Embryonic facial prominence (tissue), 1 donor: ENCODE results near the gene HMGCLL1.

Experiments
- DNase-seq: peaks from one replicate; pipeline ENCODE4 v3.0.0-alpha.2; 2016; ENCODE audit errors: extremely low spot score

The HMGCLL1 gene

DNA sequence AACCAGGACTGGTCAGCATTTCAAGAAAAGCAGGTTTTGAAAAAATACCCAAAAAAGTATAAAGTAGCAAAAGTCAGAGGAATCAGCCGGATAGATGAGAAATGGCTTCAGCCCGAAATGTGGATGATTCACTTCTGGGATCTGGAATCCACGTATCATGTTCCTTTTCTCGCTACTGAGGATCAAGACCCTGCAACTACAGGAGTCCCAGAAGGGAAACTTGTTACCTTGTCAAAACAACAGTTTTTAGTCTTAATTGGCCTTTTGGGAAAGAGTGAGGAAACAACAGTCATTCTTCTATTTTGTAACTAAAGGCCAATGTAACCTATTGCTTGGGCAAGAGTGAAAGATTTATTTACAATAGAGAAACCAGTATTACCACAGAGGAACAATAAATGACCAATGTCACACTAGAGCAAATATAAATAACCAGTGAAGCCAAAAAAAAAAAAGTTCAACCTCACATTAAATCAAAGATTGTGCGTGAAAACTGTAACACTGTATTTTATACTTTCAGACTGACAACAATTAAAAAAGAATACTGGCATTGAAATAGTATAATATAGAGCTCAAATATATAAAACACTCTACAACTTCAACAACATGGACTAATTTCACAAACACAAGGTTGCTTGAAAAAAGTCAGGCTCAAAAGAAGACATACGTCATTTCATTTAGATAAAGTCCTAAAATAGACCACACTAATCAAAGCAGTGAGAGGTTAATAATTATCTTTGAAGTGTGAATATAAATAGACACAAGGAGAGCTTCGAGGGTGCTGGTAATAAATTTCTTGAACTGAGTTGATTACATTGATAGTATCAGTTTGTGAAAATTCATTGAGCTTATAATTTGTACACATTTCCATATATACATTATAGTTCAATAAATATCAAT is 135.5 kb downstream of the HMGCLL1 start:
- no peak for DNase-seq

DNA sequence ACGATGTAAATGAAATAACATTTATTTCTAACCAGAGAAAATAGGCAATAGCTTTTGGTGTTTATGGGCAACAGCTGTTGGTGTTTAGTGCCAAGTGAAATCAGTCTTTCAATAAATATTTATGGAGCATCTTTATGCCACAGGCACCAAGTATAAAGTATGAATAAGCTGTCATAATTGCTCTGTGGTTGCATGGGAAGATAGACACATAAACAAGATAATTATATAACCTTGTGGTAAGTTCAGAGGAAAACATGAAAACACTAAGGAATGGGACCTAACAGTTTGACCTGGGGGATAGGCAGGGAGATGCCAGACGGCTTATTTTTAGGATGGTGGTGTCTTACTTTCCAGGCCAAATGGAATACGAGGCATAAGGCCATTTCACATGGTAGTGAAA is 140.8 kb downstream of the HMGCLL1 start:
- DNase-seq: no peak

DNA sequence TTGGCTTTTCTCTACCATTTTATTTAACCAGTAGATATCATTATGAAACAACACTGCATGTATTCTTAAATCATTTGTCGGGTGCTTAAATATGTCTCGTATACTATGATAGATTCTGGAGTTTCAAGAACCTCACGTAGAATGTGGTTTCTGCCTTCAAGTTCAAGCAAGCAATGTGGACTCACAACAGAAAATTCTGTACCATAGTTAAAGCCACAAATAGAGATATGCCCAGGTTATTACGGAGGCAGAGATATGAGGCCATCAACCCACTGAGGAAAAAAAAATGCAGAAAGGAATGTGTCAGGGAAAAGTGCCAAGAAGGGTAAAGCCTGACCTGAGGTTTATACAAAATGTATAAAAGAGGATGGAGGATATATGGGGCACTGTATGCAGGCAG is 141.9 kb downstream of the HMGCLL1 start:
- DNase-seq: no peak

DNA sequence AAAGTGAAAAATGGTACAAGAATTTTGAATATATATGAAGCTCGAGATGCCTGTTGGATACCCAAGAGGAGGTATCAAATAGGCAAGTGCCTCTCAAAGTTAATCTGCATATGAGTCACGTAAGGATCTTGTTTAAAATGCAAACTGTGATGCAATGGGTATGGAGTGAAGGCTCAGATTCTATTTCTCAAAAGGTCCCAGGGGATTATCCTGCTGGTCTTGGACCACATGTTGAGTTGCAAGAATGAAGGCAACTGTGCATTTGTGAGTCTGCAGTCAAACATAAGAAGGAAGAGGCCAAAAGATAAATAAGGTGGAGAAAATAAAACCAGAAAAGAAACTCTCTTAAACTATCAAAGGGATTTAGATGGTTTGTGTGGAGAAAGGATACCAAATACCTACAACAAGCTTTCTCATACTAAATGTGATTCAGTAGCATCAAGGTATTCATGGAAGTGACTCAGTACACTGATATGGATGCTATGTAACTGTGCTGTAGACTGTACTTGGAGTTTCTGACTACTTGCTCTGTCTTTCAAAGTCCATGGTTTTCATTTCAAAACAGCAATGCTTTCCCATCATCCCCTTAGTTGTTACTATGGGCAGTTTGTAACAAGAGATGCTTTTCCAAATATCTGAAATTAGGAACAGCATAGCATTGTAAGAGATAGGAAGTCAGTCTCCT is 145.4 kb downstream of the HMGCLL1 start:
- no peak for DNase-seq

DNA sequence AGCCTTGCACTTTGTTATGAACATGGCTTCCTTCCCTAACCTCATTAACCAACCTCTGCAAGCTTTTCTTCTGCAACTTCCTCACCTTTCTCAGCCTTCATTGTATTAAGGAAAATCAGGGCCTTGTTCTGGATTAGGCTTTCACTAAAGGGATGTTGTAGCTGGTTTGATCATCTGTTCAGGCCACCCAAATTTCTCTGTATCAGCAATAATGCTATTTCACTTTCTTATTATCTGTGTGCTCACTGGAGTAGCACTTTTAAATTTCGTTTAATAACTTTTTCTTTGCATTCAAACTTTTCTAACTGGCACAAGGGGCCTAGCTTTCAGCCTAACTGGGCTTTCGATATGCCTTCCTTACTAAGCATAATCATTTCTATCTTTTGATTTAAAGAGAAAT is 155.1 kb downstream of the HMGCLL1 start:
- no peak for DNase-seq

DNA sequence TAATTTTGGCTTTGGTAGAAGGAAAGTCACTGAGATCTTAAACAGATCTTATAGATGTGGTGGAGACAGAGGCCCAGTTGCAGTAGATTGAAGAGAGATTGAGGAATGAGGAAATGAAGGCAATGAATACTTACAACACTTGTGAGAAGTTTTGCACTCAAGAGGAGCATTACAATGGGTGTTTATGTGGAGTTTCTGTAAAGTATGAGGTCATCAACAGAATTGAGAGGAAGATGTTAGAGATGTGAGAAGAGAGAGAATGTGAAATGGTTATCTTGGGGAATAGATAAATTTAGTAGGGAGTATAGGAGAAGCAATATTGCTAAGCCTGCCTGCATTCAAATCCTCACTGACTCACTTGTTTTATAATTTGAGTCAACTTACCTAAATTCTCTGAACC is 168.3 kb downstream of the HMGCLL1 start:
- DNase-seq: no peak

DNA sequence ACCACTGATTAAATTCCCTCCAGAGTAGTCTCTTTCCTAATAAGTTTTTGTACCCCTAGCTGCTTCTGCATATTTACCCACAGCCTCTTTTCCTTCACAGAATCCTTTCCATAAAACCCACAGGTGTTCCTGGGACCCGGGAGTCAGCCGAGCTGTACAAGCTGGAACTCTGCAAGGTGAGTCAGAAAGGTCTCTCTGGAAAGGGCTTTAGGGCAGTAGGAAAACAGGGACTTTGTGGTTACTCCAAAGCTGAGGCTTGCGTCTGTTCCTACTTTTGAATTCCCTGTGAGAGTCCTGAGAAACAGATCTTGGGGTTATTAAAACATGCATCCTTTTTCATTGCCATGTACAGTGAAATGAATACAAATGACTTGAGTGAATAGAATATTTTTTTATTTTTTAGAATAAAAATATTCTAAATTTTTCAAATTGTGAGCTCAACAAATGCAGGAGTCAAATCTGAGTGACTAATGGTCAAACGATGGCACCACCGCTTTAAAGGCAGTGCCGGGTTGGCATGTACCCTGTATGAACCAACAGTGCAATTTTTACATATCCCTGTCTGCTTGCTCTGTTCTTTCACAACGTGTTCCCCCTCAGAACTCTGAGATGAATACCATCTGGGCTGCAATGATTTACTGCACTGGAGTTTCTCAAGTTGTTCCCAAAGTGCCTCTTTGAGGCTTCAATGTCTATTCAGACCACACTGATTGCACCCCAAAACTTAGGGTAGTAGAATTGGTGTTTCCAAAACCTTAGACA is 173.3 kb downstream of the HMGCLL1 start:
- DNase-seq: no peak

DNA sequence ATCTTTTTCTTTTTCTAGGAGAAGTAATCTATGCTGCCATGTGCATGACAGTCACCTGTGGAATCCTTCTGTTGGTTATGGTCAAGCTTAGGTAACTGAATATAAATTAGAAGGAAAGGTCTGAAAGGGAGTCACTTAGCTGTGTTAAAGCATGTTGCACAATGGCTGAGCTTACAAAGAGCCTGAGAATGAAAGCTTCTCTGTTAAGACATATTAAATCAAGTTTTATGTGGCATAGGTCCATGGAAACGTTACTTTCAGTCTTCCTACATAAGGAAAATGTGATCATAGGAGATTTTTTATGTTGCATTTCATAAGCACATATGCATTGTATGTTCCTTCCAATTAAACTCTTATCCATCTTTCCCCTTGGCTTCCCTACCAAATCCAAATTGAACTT is 179.6 kb downstream of the HMGCLL1 start:
- no peak for DNase-seq

DNA sequence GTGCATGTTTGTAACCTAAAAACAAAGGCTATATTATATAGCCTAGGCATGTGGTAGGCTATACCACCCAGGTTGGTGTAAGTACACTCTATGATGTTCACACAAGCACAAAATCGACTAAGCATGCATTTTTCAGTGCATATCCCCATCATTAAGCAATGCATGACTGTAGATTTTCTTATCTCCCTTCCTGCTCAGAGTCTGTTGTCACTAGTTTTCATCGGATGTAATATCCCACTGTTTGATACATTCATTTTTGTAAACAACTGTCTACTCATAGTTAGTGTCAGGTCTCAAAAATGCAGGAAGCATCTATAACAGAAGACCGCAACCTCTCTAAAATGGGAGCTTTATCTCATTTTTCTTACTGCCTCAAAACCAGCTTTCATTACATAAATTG is 181.0 kb downstream of the HMGCLL1 start:
- no peak for DNase-seq

DNA sequence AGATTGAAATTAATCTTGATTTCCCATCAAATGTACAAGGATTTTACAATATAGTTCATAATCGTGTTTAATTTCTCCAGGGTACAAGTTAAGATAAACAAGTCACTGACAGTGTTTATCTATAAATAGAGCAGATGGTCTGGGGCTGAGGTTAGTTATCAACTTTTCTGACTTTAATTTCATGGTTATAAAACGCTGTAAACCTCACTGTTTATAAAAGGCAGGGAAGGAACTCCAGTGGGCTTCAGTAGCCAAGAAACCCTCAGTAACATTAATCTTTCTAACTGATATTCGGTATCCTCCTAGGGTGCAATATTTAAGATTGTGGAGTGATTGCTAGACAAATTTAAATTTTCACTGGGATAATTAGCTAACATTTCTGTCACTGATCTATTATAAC is 183.1 kb downstream of the HMGCLL1 start:
- no peak for DNase-seq

DNA sequence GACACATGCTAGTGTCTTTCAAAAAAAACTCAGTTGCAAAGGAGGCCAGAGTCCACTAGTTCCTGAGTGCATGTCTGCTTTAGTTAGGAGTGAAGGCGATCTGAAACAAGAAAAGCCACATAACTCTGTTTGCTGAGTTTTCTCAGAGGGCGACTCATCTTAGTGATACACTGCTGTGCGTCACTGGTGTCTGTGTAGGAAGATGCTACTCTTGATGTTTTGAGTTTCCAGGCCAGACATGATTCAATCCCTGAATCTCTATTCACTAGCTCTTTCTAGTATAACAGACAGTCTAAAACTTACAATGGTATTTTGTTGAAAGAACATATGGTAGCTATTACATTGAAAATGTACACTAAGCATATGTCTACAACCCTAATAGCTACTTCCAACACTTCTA is 190.8 kb downstream of the HMGCLL1 start:
- DNase-seq: peak; percentile 18
